Thyroid gland (tissue), 4 donors: Measurements from ENCODE around the gene SEC14L1. TPM values are rescaled to one million over a fixed set of nuclear protein-coding genes. Genes with fewer than 3 reads are reported as not detected.

Experiments
- DNase-seq, 2 donors: peaks; one replicate each; pipeline ENCODE4 v3.0.0-alpha.2; 2019
- H3K27ac ChIP-seq, 3 donors: fragments of 200-600 bp; sonication (generic); 1 replicate in 2 of 3; 2 replicates in 1 of 3; pipeline ENCODE4 v1.5.1; 2016 to 2019; ENCODE audit warnings: mild to moderate bottlenecking in 1 of 3, moderate library complexity in 1 of 3
- H3K27me3 ChIP-seq: fragments of 200-600 bp; sonication (generic); one replicate; pipeline ENCODE4 v1.5.1; 2019
- H3K36me3 ChIP-seq, 2 donors: fragments of 200-600 bp; sonication (generic); one replicate each; pipeline ENCODE4 v1.5.1; 2016 to 2019
- H3K4me1 ChIP-seq, 2 donors: fragments of 200-600 bp; sonication (generic); one replicate each; pipeline ENCODE4 v1.5.1; 2017 to 2019
- H3K4me3 ChIP-seq, 3 donors: fragments of 200-600 bp; sonication (generic); replicated peaks in 1 of 3; 1 replicate in 2 of 3; 2 replicates in 1 of 3; pipeline ENCODE4 v1.5.1; 2016; ENCODE audit warnings: mild to moderate bottlenecking in 1 of 3
- H3K9me3 ChIP-seq: fragments of 200-600 bp; sonication (generic); one replicate; pipeline ENCODE4 v1.5.1; 2017
- POLR2A ChIP-seq, 2 donors: fragments of 450-650 bp; IDR thresholded peaks; one replicate each; pipeline ENCODE4 v1.6.1; 2017; ENCODE audit warnings: antibody characterized with exemption in 2 of 2, mild to moderate bottlenecking in 2 of 2, moderate library complexity in 1 of 2
- WGBS, 2 donors: methylation state at CpG; one replicate each; pipeline ENCODE4 v1.1.5; 2017; 5-methylcytosine and 5-hydroxymethylcytosine counted together
- intact Hi-C: fragments of 100-400 bp; cut with DNase I; formaldehyde crosslinking; loops from one replicate; pipeline ENCODE4 v1.15.1; 2023
- total RNA-seq, 4 donors: library from RNA; depleted of rRNA; stranded (reverse); fragments of >200 nt; gene quantifications; one replicate each; pipeline ENCODE4 v1.2.3, GENCODE V29; 2016
- TF ChIP-seq, protein P1 (sequence below), 6 experiments: fragments of 200-600 bp in 3 of 6; fragments of 450-650 bp in 3 of 6; sonication (generic) in 3 of 6; IDR thresholded peaks; one replicate each; pipeline ENCODE4 v1.5.1; 2016 to 2019; ENCODE audit warnings: antibody characterized with exemption in 6 of 6, mild to moderate bottlenecking in 2 of 6, inconsistent platforms in 1 of 6, moderate library complexity in 1 of 6

Gene SEC14L1
- total RNA-seq, 4 donors from 2014 or later: 57.6 to 287 (median 102) TPM

DNA sequence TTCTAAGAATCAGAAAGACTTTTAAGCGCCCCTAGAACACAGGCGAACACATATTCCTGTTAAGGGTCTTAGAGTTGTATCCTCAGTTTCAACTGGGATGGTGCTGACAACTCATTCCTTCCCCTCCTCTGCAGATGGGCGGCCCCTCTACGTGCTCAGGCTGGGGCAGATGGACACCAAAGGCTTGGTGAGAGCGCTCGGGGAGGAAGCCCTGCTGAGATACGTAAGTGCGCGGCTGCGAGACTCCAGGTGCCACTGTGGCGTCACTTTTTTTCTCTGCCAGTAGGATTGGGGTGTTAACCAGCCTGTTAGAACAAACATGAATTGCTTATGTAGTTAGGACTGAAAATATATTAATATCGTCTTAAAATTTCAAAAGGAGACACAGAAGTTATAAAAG is 62.7 kb downstream of the SEC14L1 start:
- Histone ChIP-seq H3K36me3 (peaks cover 74 to 78% of the 10 kb centered on the region in 2 donors), H3K9me3 (no peaks in the 10 kb centered on the region), H3K4me1 (peaks cover 0 to 4% of the 10 kb centered on the region in 2 donors), H3K4me3 (no peak overlapping the region), H3K27ac (no peak overlapping the region), H3K27me3 (no peaks in the 10 kb centered on the region)
- intact Hi-C loops: no loop called here
- TF ChIP-seq POLR2A (IDR thresholded peaks at IDR 0.05): no peak
- TF ChIP-seq, protein P1, sequence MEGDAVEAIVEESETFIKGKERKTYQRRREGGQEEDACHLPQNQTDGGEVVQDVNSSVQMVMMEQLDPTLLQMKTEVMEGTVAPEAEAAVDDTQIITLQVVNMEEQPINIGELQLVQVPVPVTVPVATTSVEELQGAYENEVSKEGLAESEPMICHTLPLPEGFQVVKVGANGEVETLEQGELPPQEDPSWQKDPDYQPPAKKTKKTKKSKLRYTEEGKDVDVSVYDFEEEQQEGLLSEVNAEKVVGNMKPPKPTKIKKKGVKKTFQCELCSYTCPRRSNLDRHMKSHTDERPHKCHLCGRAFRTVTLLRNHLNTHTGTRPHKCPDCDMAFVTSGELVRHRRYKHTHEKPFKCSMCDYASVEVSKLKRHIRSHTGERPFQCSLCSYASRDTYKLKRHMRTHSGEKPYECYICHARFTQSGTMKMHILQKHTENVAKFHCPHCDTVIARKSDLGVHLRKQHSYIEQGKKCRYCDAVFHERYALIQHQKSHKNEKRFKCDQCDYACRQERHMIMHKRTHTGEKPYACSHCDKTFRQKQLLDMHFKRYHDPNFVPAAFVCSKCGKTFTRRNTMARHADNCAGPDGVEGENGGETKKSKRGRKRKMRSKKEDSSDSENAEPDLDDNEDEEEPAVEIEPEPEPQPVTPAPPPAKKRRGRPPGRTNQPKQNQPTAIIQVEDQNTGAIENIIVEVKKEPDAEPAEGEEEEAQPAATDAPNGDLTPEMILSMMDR (IDR thresholded peaks at IDR 0.05): no peak
- DNase-seq: no peak
- 92 to 94% methylated on average over 12 of the region's 12 CpGs for WGBS, 2 donors

DNA sequence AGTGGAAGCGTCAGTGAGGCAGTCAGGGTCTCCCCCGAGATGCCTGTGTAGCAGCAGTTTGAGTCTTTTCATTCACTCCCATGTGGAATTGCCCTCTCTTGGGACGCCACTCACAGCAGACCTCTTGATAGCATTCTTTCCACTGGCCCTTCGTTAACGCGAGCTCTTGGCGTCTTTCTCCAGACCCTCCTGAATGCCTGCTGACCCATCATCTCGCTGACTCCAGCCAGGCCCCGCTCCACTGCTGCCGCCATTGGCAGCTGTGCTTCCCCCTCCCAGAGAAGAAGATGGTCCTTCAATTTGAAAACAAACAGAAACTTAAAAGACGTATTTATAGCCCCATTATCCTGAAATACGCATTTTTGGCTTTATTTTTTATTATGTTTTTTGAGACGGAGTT is 63.1 kb downstream of the SEC14L1 start:
- WGBS, 2 donors: 82 to 83% methylated on average over 13 of the region's 13 CpGs
- TF ChIP-seq POLR2A (IDR thresholded peaks at IDR 0.05): no peak
- TF ChIP-seq, protein P1 (IDR thresholded peaks at IDR 0.05): no peak
- H3K4me3 ChIP-seq: no peak overlapping the region
- no peak overlapping the region for H3K27ac ChIP-seq
- peaks cover 0 to 4% of the 10 kb centered on the region in 2 donors for H3K4me1 ChIP-seq
- intact Hi-C loops: no loop called here
- no peaks in the 10 kb centered on the region for H3K9me3 ChIP-seq
- peaks cover 77 to 78% of the 10 kb centered on the region in 2 donors for H3K36me3 ChIP-seq
- no peaks in the 10 kb centered on the region for H3K27me3 ChIP-seq
- no peak for DNase-seq

DNA sequence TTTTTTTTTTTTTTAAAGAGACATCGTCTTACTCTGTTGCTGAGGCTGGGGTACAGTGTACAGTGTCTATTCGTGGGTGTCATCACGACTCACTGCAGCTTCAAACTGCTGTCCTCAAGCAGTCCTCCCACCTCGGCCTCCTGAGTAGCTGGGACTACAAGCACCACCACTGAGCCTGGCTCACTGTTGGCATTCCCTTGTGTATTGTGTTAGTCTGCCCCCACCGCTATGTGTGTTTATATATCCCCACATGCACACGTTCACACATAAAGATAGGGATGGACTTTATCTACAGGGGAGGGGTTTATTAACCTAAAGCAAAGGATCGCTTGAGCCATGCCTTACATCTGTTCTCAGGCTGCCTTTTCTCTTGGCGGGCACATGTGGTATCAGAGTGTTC is 63.8 kb downstream of the SEC14L1 start:
- H3K36me3 ChIP-seq: peaks cover 78 to 79% of the 10 kb centered on the region in 2 donors
- H3K4me3 ChIP-seq: no peak overlapping the region
- H3K27me3 ChIP-seq: no peaks in the 10 kb centered on the region
- intact Hi-C loops: no loop called here
- H3K9me3 ChIP-seq: no peaks in the 10 kb centered on the region
- TF ChIP-seq POLR2A (IDR thresholded peaks at IDR 0.05): no peak
- TF ChIP-seq, protein P1 (IDR thresholded peaks at IDR 0.05): no peak
- 86 to 94% methylated on average over 8 of the region's 8 CpGs for WGBS, 2 donors
- H3K4me1 ChIP-seq: peaks cover 0 to 4% of the 10 kb centered on the region in 2 donors
- no peak for DNase-seq
- no peak overlapping the region for H3K27ac ChIP-seq

- TF ChIP-seq POLR2A (IDR thresholded peaks at IDR 0.05): no peak
- TF ChIP-seq, protein P1 (IDR thresholded peaks at IDR 0.05): no peak
- Histone ChIP-seq H3K27me3 (no peaks in the 10 kb centered on the region), H3K9me3 (no peaks in the 10 kb centered on the region), H3K4me1 (peaks cover 0 to 8% of the 10 kb centered on the region in 2 donors), H3K4me3 (no peak overlapping the region), H3K36me3 (peaks cover 84 to 86% of the 10 kb centered on the region in 2 donors), H3K27ac (peak overlapping the region in 1 of 3 donors; percentile 8)
- intact Hi-C loops: no loop called here
- WGBS, 2 donors: 62 to 70% methylated on average over 9 of the region's 9 CpGs
- DNase-seq: no peak
Measured at GRCh38 chr17:77205396-77206125, 64.8 kb downstream of the SEC14L1 start.

GRCh38 chr17:77206158-77206956 is 65.6 kb downstream of the SEC14L1 start:
- no peak for DNase-seq
- intact Hi-C loops: no loop called here
- 80% methylated on average over 14 of the region's 14 CpGs for WGBS, 2 donors

More at GRCh38 chr17:77206158-77206956, 65.6 kb downstream of the SEC14L1 start:
- no peaks in the 10 kb centered on the region for H3K27me3 ChIP-seq
- peaks cover 3 to 10% of the 10 kb centered on the region in 2 donors for H3K4me1 ChIP-seq
- no peak overlapping the region for H3K27ac ChIP-seq
- no peaks in the 10 kb centered on the region for H3K9me3 ChIP-seq
- TF ChIP-seq, protein P1 (IDR thresholded peaks at IDR 0.05): no peak
- TF ChIP-seq POLR2A (IDR thresholded peaks at IDR 0.05): no peak
- no peak overlapping the region for H3K4me3 ChIP-seq
- peaks cover 80 to 84% of the 10 kb centered on the region in 2 donors for H3K36me3 ChIP-seq
